Thyroid gland (tissue), 4 donors: Measurements from ENCODE around the gene ZNHIT1. TPM values are rescaled to one million over a fixed set of nuclear protein-coding genes. Genes with fewer than 3 reads are reported as not detected.

Source experiments
- DNase-seq, 2 donors: peaks; one replicate each; pipeline ENCODE4 v3.0.0-alpha.2; 2019
- H3K27ac ChIP-seq, 3 donors: fragments of 200-600 bp; sonication (generic); 1 replicate in 2 of 3; 2 replicates in 1 of 3; pipeline ENCODE4 v1.5.1; 2016 to 2019; ENCODE audit warnings: mild to moderate bottlenecking in 1 of 3, moderate library complexity in 1 of 3
- H3K27me3 ChIP-seq: fragments of 200-600 bp; sonication (generic); one replicate; pipeline ENCODE4 v1.5.1; 2019
- H3K36me3 ChIP-seq, 2 donors: fragments of 200-600 bp; sonication (generic); one replicate each; pipeline ENCODE4 v1.5.1; 2016 to 2019
- H3K4me1 ChIP-seq, 2 donors: fragments of 200-600 bp; sonication (generic); one replicate each; pipeline ENCODE4 v1.5.1; 2017 to 2019
- H3K4me3 ChIP-seq, 3 donors: fragments of 200-600 bp; sonication (generic); replicated peaks in 1 of 3; 1 replicate in 2 of 3; 2 replicates in 1 of 3; pipeline ENCODE4 v1.5.1; 2016; ENCODE audit warnings: mild to moderate bottlenecking in 1 of 3
- H3K9me3 ChIP-seq: fragments of 200-600 bp; sonication (generic); one replicate; pipeline ENCODE4 v1.5.1; 2017
- POLR2A ChIP-seq, 2 donors: fragments of 450-650 bp; IDR thresholded peaks; one replicate each; pipeline ENCODE4 v1.6.1; 2017; ENCODE audit warnings: antibody characterized with exemption in 2 of 2, mild to moderate bottlenecking in 2 of 2, moderate library complexity in 1 of 2
- WGBS, 2 donors: methylation state at CpG; one replicate each; pipeline ENCODE4 v1.1.5; 2017; 5-methylcytosine and 5-hydroxymethylcytosine counted together
- intact Hi-C: fragments of 100-400 bp; cut with DNase I; formaldehyde crosslinking; loops from one replicate; pipeline ENCODE4 v1.15.1; 2023
- total RNA-seq, 4 donors: library from RNA; depleted of rRNA; stranded (reverse); fragments of >200 nt; gene quantifications; one replicate each; pipeline ENCODE4 v1.2.3, GENCODE V29; 2016
- TF ChIP-seq, protein P1 (sequence below), 6 experiments: fragments of 200-600 bp in 3 of 6; fragments of 450-650 bp in 3 of 6; sonication (generic) in 3 of 6; IDR thresholded peaks; one replicate each; pipeline ENCODE4 v1.5.1; 2016 to 2019; ENCODE audit warnings: antibody characterized with exemption in 6 of 6, mild to moderate bottlenecking in 2 of 6, inconsistent platforms in 1 of 6, moderate library complexity in 1 of 6

The ZNHIT1 gene
- total RNA-seq, 4 donors from 2014 or later = 71.5 to 141 (median 107) TPM

DNA sequence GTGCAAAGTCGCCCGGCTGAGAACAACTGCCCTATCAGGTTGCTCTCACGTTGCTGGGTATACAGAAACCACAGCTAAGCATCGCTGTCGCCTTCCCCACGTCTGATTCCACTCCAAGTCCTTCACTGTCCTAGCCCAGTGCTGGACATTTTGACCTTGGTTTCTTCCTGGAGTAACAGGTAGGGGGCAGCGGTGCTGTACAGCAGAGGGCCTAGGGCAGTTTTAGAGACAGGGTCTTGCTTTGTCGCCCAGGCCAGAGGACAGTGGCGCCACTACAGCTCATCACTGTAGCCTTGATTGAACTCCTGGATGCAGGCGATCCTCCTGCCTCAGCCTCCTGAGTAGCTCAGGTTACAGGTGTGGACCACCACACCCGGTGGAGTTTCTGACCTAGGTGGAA is 17.1 kb downstream of the ZNHIT1 start:
- H3K27me3 ChIP-seq = no peaks in the 10 kb centered on the region
- H3K36me3 ChIP-seq = peaks cover 5 to 15% of the 10 kb centered on the region in 2 donors
- H3K27ac ChIP-seq = no peak overlapping the region
- H3K9me3 ChIP-seq = no peaks in the 10 kb centered on the region
- 72 to 73% methylated on average over 10 to 11 of the region's 11 CpGs for WGBS, 2 donors
- no peak for DNase-seq
- intact Hi-C loops = no loop called here
- no peak overlapping the region for H3K4me3 ChIP-seq
- TF ChIP-seq, protein P1, sequence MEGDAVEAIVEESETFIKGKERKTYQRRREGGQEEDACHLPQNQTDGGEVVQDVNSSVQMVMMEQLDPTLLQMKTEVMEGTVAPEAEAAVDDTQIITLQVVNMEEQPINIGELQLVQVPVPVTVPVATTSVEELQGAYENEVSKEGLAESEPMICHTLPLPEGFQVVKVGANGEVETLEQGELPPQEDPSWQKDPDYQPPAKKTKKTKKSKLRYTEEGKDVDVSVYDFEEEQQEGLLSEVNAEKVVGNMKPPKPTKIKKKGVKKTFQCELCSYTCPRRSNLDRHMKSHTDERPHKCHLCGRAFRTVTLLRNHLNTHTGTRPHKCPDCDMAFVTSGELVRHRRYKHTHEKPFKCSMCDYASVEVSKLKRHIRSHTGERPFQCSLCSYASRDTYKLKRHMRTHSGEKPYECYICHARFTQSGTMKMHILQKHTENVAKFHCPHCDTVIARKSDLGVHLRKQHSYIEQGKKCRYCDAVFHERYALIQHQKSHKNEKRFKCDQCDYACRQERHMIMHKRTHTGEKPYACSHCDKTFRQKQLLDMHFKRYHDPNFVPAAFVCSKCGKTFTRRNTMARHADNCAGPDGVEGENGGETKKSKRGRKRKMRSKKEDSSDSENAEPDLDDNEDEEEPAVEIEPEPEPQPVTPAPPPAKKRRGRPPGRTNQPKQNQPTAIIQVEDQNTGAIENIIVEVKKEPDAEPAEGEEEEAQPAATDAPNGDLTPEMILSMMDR (IDR thresholded peaks at IDR 0.05) = peak in 1 of 6 experiments; percentile 7
- no peak for TF ChIP-seq POLR2A (IDR thresholded peaks at IDR 0.05)
- peaks cover 7 to 32% of the 10 kb centered on the region in 2 donors for H3K4me1 ChIP-seq

DNA sequence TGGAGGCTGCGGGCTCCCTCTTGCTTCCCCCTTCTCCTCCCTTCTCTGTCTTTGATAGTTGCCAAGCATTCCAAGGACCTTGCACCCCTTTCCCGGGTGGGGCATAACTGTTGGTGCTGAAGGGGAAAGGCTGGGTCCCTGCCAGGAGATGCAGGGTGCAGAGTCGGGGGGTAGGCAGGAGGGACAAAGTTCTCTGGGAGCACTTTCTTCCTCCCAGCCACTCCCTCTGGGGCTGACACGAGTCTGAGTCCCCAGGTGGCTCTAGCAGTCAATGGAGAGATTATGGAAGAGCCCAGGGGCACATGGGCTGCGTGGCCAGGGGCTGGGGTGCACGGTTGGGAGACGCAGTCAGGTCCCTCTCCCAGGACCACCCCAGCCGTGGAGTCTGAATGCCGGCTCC is 17.6 kb downstream of the ZNHIT1 start:
- Histone ChIP-seq H3K27me3 (no peaks in the 10 kb centered on the region), H3K9me3 (no peaks in the 10 kb centered on the region), H3K4me1 (peaks cover 7 to 32% of the 10 kb centered on the region in 2 donors), H3K27ac (no peak overlapping the region), H3K4me3 (no peak overlapping the region), H3K36me3 (peaks cover 9 to 16% of the 10 kb centered on the region in 2 donors)
- WGBS, 2 donors = 82 to 84% methylated on average over 5 to 9 of the region's 9 CpGs
- TF ChIP-seq, protein P1 (IDR thresholded peaks at IDR 0.05) = no peak
- no peak for TF ChIP-seq POLR2A (IDR thresholded peaks at IDR 0.05)
- intact Hi-C loops = no loop called here
- DNase-seq = no peak

DNA sequence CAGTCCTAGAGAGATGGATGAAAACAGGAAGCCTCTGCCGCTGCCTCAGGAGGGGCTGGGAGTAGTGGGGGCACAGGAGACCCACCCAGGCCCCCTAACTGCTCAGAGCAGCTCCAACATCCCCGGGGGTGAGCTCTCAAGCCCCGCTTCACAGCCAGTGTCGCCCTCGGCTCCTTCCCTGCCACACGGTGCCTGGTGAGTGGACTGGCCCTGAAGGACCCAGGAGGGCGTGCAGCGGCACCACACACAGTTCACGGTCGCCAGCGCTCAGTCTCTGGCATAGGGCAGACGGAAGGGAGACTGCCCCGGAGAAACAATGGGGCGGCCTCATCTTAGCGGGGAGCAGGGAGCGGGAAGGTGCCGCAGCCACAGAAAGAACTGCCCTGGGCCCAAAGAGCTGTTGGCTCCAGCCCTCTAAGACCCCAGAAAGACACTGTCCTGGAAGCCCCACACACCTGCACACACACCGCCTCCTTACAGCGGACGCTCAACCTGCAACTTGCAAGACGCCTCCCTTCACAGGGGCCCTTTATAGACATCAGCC is 18.4 kb downstream of the ZNHIT1 start:
- no peaks in the 10 kb centered on the region for H3K9me3 ChIP-seq
- H3K4me3 ChIP-seq = no peak overlapping the region
- 89 to 96% methylated on average over 13 to 19 of the region's 21 CpGs for WGBS, 2 donors
- no peak for TF ChIP-seq POLR2A (IDR thresholded peaks at IDR 0.05)
- TF ChIP-seq, protein P1 (IDR thresholded peaks at IDR 0.05) = no peak
- peaks cover 16% of the 10 kb centered on the region in 2 donors for H3K36me3 ChIP-seq
- no peaks in the 10 kb centered on the region for H3K27me3 ChIP-seq
- peaks cover 7 to 32% of the 10 kb centered on the region in 2 donors for H3K4me1 ChIP-seq
- no peak for DNase-seq
- intact Hi-C loops = no loop called here
- H3K27ac ChIP-seq = no peak overlapping the region

DNA sequence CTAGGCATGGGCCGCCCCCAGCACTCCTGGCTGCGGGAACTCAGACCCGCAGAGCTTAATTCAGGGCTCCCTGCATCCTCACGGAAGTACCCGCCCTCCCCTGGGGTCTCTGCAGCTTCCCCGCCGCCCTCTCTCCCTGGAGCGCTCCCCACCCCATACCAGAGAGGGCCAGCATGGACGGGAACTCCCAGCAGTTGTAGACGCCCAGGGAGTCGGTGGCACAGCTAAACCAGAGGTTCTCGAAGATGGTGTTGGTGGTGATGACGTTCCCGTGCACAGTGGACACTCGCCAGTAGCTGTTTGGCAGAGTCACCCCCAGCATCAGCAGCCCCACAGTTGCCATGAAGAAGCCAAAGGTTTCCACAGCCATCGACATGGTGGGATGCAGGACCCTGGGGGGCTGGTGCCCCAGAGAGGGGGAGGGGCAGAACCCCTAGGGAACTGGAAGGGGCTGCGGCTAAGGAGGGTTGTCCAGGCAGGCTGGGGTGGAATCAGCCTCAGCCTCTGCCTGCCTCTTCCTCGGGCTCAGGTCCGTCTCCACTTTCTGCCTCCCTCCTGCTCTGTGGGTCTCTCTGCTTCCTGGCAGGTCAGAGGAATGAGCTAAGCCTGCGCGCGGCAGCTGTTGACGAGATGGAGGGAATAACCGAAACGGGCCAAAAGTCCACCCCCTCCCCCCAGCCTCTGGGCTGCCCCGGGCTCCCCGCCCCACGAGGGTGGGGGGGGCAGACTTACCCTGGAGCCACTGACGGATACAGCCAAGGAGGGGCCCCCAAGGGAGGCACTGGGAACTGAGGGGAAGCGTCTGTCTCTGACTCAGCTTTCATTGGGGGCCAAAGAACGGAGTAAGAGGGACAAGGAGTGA is 19.5 kb downstream of the ZNHIT1 start, which contains the start of gene CLDN15:
Gene CLDN15 (minus strand): TSS at position 597 of the 862 bp plus-strand sequence. CDS start 221 bp downstream, at position 376.
- 64 to 71% methylated on average over 12 to 18 of the region's 31 CpGs for WGBS, 2 donors
- Histone ChIP-seq H3K36me3 (peaks cover 16% of the 10 kb centered on the region in 2 donors), H3K4me3 (no peak within 1 kb of the TSS)

More for the DNA sequence above, 19.5 kb downstream of the ZNHIT1 start, which contains the start of gene CLDN15:
- intact Hi-C loops = no loop called here
- peak; percentile 23 to 28 for DNase-seq
- H3K27ac ChIP-seq = peak within 1 kb of the TSS; percentile 63 to 81 (median 74)
- TF ChIP-seq, protein P1 (IDR thresholded peaks at IDR 0.05) = no peak
- H3K27me3 ChIP-seq = no peaks in the 10 kb centered on the region
- H3K9me3 ChIP-seq = no peaks in the 10 kb centered on the region
- H3K4me1 ChIP-seq = peaks cover 4 to 22% of the 10 kb centered on the region in 2 donors
